Right ventricle myocardium superior (tissue), 1 donor: ENCODE results near the gene PPP1R13L. TPM values are rescaled to one million over a fixed set of nuclear protein-coding genes. Genes with fewer than 3 reads are reported as not detected.
"Not testable (repeated sequence)": the region's sequence is repeated elsewhere in the genome, so short reads cannot be mapped to it uniquely, and the experiment has no call there.

Experiments
- ATAC-seq: fragments of 200-7000 bp; cut with Tn5 transposase; one replicate; pipeline ENCODE4 v1.9.1; 2020; ENCODE audit warnings: mild to moderate bottlenecking; ENCODE audit not compliant: poor library complexity
- DNase-seq: peaks from one replicate; pipeline ENCODE4 v3.0.0-alpha.2; 2020
- intact Hi-C: fragments of 100-400 bp; cut with DNase I; formaldehyde crosslinking; loops from one replicate; pipeline ENCODE4 v1.11.2; 2022
- microRNA-seq: library from miRNA; unstranded; fragments of <30 nt; microRNA quantifications from one replicate; pipeline ENCODE4 v1.2.0, GENCODE V29; 2020
- total RNA-seq: library from RNA; stranded (reverse); fragmentation: NEBNext Ultra II Directional; extraction: Animal tissue kit (Norgen Biotek cat#: 25700); gene quantifications from one replicate; pipeline ENCODE4 v1.2.1, GENCODE V29; 2021
- donor health status: DM: no; HTN: yes; CAD: no; lungs with severe emphysema.

PPP1R13L gene
- total RNA-seq, 1 donor from 2014 or later: 207 TPM

DNA sequence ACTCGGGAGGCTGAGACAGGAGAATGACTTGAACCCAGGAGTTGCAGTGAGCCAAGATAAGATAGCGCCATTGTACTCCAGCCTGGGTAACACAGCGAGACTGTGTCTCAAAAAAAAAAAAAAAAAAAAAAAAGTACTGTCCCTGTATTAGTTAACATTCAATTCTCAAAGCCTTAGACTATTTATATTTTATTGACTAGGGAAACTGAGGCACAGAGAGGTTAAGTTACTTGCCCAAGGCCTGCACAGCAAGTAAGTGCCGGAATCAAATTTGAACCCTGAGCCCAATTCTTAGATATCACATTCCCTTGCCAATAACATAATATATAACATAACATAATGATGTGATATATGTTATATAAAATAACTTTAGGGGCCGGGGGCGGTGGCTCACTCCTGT is 65.2 kb downstream of the PPP1R13L start:
- ATAC-seq: no peak
- DNase-seq: no peak
- intact Hi-C loops: loop anchor here (10.0 kb wide), 1 partner anchor 435 kb away; the partner anchor contains the start of gene APOE

DNA sequence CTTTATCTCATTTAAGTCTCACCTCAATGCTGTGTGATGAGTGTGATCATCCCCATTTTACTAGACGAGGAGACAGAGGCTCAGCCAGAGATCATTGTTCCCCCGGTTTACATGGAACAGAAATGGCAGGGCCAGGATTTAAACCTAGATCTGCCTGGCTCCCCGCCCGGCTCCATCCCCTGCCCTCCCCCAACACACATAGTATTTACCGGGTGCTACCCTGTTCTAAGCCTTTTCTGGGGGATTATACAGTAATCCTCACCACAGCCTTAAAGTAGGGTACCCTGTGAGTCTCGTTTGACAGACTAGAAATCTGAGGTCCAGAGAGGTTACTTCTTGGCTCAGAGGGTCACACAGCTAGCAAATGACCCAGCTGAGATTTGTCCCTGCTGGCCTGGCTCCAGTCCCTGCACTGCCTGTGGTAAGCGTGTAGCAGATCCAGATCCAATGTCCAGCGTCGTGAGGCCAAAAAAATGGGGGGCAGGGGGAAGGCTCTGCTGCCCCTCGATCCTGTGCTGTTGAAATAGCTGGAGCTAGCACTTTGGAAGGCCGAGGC is 68.1 kb downstream of the PPP1R13L start:
- no peak for DNase-seq
- intact Hi-C loops: no loop called here
- no peak for ATAC-seq

DNA sequence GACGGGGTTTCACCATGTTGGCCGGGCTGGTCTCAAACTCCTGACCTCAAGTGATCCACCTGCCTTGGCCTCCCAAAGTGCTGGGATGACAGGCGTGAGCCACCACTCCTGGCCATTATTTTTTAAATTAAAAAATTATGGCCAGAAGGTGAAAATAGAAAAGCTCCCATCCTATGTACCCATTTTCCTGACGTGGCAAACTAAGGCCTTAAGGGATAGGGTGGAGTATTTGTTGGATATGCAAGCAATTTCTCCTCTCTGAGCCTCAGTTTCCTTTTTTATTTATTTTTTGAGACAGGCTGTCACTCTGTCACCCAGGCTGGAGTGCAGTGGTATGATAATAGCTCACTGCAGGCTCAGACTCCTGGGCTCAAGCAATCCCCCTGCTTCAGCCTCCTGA is 70.0 kb downstream of the PPP1R13L start:
- intact Hi-C loops, ATAC-seq: not testable (repeated sequence)

DNA sequence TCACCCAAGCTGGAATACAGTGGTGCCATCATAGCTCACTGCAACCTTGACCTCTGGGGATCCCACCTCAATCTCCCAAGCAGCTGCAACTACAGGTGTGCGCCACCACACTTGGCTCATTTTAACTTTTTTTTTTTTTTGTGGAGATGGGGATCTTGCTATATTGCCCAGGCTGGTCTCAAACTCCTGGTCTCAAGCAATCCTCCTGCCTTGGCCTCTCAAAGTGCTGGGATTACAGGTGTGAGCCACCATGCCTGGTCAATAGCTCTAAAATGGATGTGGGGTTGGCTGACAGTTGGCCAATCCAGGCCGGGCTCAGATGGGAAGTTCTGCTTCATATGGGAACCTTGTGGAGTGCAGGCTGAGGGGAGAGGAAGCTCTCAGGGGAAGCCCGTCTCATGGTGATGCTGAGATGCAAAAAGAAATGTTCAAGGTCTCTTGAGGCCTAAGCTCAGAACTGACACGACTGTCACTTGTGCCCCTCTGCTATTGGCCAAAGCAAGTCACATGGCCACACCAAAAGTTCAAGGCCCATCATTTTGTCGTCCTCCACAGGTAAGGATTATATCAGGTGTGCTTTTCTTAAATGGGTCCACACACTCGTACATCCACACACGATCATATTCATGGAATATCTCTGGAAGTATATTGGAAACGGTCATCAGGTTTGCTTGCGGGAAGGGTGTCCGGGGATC is 71.1 kb downstream of the PPP1R13L start:
- intact Hi-C loops: no loop called here
- ATAC-seq (no peak), DNase-seq (no peak)

More for the DNA sequence above, 70.0 kb downstream of the PPP1R13L start:
- DNase-seq: not testable (repeated sequence)

DNA sequence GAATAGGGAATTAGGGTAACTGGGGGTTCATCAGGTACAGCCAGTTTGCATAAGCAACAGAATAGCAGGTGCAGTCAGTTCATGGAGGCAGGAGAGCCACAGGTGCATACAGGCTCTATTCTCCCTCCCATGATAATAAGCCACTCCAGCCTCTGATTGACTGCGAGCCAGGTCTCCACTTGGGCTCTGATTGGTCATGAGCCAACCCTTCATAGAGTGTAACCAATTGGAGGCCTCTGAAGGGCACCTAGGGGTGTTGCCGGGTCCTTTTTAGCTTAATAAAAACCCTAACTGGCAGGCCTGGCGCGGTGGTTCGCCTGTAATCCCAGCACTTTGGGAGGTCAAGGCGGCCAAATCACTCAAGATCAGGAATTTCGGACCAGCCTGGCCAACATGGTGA is 73.5 kb downstream of the PPP1R13L start:
- intact Hi-C loops: no loop called here

More for the DNA sequence above, 73.5 kb downstream of the PPP1R13L start:
- DNase-seq (no peak), ATAC-seq (no peak)

Small RNA genes lying within 50 kb of the gene (microRNA-seq; reads per million reads assigned to microRNA genes)
- not detected for gene MIR6088

Other genes with a start within 250 kb of the PPP1R13L start
- not detected for gene NKPD1, start 244.1 kb downstream of the PPP1R13L start, total RNA-seq
- gene TRAPPC6A, start 226.8 kb downstream of the PPP1R13L start, total RNA-seq: 15.0 TPM
- 3.6 TPM for gene BLOC1S3, start 226.3 kb downstream of the PPP1R13L start, total RNA-seq
- gene EXOC3L2, start 159.7 kb downstream of the PPP1R13L start, total RNA-seq: 1.3 TPM
- 19.7 TPM for gene MARK4, start 153.8 kb downstream of the PPP1R13L start, total RNA-seq
- 6,434 TPM for gene CKM, start 82.2 kb downstream of the PPP1R13L start, total RNA-seq
- gene KLC3, start 64.3 kb downstream of the PPP1R13L start, total RNA-seq: not detected
- 11.2 TPM for gene ERCC2, start 34.5 kb downstream of the PPP1R13L start, total RNA-seq
- gene POLR1G, start 1.6 kb upstream of the PPP1R13L start, total RNA-seq: 7.7 TPM
- 163 TPM for gene ERCC1, start 18.8 kb upstream of the PPP1R13L start, total RNA-seq
- 0.51 TPM for gene FOSB, start 62.9 kb upstream of the PPP1R13L start, total RNA-seq
- 29.9 TPM for gene RTN2, start 92.0 kb upstream of the PPP1R13L start, total RNA-seq
- gene PPM1N, start 93.4 kb upstream of the PPP1R13L start, total RNA-seq: 0.75 TPM
- gene VASP, start 102.4 kb upstream of the PPP1R13L start, total RNA-seq: 42.9 TPM
- gene OPA3, start 179.7 kb upstream of the PPP1R13L start, total RNA-seq: 22.8 TPM
- 5.3 TPM for gene GPR4, start 197.1 kb upstream of the PPP1R13L start, total RNA-seq
- 30.6 TPM for gene EML2, start 234.3 kb upstream of the PPP1R13L start, total RNA-seq